Stimulated activated CD4-positive, alpha-beta T cell treated with anti-CD3 and anti-CD28 coated beads, Interleukin-1b, Interleukin-23, amount 100 ng/mL, for 4 hours (primary cell): ENCODE measurements around the gene AGPS.
"Not testable (repeated sequence)": the region's sequence is repeated elsewhere in the genome, so short reads cannot be mapped to it uniquely, and the experiment has no call there.

ENCODE experiments used
- DNase-seq, 2 donors: peaks; one replicate each; pipeline ENCODE4 v3.0.0-alpha.2; 2020; ENCODE audit warnings: low read depth in 2 of 2

AGPS gene

GRCh38 chr2:177529166-177529565 lies 136.6 kb downstream of the AGPS start:
- DNase-seq = no peak

DNA sequence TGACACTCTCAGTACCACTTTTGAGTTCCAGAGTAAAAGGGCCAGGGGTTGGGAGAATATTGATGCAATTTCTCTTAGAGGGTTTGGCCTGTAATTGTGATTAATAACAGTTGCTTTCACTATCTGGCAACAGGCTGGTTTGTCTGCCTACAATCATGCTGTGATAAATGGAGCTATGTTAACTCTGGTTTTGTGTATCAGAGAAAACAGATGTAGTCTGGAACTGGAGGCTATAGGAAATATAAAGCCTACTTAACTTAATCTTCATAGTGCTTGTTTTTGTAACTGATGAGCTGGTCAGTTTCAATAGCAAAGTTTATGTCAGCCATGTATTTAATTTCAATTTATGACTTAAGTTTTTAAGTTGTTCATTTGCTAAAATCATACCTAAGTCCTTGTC lies 138.0 kb downstream of the AGPS start:
- DNase-seq = no peak

DNA sequence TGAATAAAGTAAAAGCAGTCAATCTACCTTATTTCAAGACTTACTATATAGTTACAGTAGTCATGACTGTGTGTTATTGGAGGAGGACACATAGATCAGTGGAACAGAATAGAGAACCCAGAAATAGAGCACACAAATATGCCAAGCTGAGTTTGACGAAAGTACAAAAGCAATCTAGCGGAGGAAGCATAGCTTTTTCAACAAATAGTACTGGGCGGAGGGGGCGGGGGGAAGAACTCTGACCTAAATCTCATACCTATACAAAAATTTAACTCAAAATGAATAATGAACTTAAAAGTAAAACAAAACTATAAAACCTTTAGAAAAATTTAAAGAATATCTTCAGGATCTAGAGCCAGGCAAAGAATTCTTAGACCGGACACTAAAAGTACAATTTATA lies 139.1 kb downstream of the AGPS start:
- DNase-seq = no peak

- no peak for DNase-seq
Measured at GRCh38 chr2:177532567-177532966, 140.0 kb downstream of the AGPS start.

- DNase-seq = no peak
Measured at GRCh38 chr2:177533253-177533652, 140.7 kb downstream of the AGPS start.

DNA sequence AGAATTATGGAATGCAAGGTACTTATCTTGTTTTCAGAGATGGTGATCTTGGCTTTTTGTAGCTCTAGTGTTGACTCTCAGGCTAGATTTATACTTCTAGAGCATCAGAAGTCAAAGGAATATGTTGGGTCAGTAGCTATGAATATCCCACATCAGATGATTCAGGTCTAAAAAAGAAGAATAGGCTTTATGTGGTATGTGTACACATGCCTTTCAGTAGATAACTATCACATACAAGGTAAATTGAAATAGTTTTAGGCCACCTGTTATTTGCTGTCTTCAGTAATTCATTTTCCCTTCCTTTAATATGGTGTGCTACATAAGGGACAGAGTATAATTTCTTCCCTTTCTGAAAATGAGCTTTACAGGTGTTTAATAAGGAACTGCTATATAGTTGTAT lies 142.4 kb downstream of the AGPS start:
- no peak for DNase-seq

DNA sequence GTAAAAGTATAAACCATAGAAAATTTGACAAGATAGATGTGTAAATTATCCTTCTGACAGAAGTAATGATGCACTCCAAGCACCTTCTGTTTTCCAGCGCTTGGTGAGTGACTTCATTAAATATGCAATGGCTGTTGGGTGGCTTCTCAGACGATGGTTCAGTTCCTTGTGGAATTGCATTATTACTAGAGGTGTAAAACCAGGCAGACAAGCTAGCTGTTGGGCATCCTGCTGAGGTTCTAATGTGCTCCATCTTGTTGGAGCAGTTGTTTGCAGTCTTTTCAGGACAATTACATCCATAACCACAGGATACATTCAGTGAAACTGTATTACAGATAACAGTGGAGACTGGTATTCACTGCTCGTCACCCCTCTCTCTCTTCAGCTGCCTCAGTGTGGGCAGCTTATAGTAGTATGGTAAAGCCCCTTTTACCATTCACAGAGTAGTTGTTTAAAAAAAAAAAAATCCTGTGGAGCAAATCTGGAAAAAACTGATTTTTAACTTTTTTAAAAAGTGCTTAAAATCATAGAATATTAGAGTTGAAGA lies 143.5 kb downstream of the AGPS start:
- no peak for DNase-seq

DNA sequence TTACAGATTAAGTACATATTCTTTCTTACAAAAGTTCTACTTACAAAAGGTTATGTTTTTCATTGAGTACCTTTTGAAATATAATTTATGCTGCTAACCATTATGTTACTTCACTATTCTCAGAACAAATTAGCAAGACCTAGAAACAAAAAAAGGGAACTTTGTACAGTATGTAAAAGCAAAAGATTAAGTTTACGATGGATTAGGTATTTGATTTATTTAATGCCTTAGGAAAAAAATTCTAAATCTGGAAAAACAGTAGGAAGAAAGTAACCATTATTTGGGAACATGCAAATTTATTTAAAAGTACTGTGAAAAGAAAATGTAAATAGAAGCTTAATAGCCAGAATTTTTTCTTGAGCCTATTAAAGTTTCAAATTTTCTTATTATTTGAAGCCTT lies 144.6 kb downstream of the AGPS start:
- DNase-seq = no peak

DNA sequence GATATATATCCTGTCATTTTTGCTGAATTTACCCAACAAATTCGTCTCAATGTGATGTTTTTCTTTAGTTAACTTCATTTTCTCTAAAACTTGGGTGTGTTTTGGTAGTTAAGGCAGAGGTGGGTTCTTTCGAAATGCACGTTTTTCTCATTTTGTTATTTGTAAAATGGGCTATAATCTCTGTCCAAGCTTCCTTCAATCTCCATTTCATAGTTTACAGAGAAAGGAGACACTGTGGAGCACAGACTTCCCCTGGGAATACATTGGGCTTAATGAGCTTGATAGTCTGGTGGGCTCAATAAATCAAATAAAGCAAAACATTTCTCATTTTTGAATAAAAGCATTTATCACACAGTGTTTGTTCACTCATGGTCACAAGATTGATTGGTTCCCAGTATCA lies 145.1 kb downstream of the AGPS start:
- no peak for DNase-seq

DNA sequence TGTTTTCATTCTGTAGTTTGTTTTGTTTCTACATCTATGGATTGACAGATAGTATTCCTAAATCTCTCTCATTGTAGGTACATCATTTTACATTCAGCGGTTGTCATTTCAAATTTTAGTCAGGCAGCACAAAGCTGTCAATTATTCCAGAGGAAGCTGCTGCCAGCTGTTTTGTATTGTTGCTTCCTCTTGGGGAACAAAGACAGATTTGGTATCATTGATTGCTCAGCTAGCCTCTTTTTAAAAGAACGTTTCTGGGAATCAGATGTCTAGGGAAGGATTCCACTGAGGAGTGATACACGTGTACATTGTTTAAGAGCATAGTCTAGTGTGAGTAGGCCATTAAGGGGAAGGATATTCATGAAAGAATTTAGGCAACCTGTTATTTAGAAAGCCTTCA lies 145.8 kb downstream of the AGPS start:
- DNase-seq = no peak

- DNase-seq = no peak
Measured at GRCh38 chr2:177540283-177540682, 147.7 kb downstream of the AGPS start.

- DNase-seq = no peak
Measured at GRCh38 chr2:177541258-177541991, 148.9 kb downstream of the AGPS start.

DNA sequence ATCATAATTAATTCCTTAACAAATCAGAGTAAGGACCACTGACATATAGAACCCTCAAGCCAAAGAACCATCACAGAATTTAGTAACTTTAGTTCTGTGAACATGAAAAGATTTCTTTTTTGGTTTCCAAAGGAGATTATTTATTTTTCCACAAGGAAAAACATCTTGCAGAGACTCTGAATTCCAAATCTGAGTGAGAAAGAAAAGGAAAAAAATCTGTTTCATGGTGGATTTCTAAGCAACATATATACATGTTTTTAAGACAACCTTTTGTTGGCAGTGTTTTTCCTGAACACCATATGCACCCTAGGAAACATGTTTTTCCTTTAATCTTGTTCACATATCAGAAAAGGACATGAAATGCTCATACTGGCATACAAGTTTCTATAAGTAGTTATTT lies 149.8 kb downstream of the AGPS start:
- DNase-seq = no peak

GRCh38 chr2:177543007-177543760 lies 150.6 kb downstream of the AGPS start:
- DNase-seq = no peak

GRCh38 chr2:177545143-177545542 lies 152.6 kb downstream of the AGPS start:
- no peak for DNase-seq

- DNase-seq = no peak
Measured at GRCh38 chr2:177545981-177546585, 153.5 kb downstream of the AGPS start.

- no peak for DNase-seq
Measured at GRCh38 chr2:177547122-177547521, 154.5 kb downstream of the AGPS start.

DNA sequence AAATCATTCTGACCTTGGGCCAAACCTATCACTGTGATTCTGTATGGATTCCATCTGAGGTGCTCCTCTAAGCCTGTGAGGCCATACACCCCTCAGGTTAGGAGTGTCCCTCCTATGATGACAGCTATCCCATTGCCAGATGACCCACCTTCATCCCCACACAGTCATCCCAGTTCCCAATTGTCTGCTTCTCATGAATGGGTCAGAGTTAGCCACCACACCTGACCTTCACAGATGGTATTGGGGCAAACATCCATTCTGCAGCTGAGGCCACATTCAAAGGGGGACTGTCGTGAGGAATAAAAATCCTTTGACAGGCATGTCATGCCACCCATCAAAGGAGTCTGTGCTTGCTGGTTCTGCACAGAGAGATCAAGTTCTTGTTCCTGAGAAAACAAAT lies 155.2 kb downstream of the AGPS start:
- no peak for DNase-seq

DNA sequence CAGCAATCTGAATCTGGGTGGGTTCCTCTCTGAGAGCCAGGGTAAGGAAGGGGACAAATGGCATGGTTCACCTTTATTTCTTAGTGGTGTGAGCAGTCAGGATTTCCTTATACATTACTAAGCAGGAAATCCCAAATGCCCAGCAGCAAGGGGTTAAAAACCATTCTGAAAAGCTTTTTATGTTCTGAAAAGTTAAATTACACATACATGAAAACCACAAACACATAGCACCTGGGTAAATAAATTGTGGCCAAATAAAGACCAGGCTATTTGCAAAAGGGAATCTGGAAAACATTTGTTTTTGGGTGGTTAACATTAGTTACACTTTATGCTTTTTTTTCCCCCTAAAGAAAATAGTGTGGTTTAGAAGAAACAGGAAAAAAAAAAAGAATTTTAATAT lies 156.1 kb downstream of the AGPS start:
- DNase-seq = no peak

DNA sequence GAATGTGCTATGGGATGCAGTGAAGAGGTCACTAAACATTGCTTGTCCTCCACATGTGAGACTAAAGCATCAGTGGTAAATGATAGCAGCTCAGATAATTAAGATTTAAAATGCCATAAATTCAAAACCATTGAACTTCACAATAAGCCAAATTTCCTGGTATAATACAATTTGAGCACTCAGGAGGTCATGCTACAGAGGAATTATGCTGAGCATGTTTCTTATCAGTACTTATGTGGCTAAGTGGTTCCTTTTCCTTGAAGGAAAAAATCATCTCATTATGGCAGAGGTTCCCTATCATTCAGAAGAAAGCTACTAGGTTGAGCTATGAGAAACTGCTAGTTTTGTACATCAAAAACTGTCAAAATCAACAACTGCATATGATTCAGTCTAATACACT lies 156.6 kb downstream of the AGPS start:
- DNase-seq = no peak

DNA sequence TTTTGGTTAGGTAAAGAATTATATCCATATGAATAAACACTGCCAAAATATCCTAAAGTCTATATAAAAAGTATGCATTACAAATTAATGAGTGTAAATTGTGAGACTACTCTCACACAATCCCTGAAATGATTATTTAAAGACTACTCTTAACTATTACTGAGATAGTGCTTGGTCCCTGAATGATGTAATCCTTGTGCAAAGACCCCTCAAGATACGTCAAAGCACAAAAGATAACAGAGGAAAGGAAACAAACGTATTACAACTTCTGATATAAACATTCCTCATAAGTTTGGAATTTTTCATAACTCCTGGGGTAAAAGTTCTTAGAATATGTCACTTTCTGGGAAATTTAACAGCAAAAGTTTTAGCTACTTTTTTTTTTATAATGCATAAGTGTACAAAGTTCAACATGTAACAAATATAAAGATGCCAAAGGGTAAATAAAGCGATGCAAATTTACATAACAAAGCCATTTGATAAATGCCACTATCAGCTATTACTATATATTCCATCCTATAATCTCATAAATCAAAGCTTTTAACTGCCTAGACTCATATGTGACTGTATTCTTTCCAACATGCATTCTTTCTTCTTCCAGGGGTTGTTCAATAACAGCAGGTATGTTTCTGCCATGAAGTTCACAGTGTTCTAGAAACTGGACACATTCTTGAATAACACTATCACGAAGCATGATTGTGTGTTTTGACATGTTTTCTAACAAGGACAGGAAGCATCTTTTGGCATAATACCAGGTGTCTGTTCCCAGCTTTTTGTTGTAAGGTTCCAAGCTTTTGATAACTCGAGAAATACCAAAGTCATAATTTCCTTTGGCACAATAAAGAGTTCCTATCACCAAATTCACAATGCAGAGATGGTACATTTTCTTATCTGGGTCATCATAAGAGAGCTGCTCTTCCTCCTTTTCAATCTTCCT lies 158.0 kb downstream of the AGPS start:
- DNase-seq = no peak

DNA sequence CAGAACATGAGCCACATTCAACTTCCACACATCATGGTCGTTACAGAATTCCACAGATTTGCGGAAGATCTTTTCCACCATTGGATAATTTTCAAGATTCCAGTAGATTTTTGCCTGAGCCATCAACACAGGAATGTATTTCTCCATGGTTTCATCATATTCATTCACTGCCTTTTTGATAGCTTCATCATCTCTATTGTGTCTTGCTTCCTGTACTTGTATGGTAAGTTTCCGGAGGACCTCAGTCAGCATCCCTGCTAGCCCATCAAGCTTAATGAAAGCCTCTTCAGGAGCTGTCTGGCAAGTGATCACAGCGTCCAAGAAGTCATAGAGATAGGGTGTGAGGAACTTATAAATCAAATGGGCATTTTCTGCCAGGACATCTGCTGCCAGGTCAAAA lies 158.8 kb downstream of the AGPS start:
- not testable (repeated sequence) for DNase-seq
